ENCODE results near the gene PDE10A. TPM values are rescaled to one million over a fixed set of nuclear protein-coding genes. Genes with fewer than 3 reads are reported as not detected.
A peak's percentile ranks its signal among the peaks of the same experiment; 100 is the strongest.
"Not testable (repeated sequence)": the region's sequence is repeated elsewhere in the genome, so short reads cannot be mapped to it uniquely, and the experiment has no call there.

PDE10A gene
- total RNA-seq, 2 experiments from 2014 or later: not detected

- peaks cover 2% of the 10 kb centered on the region for H3K9me3 Mint-ChIP-seq
- ATAC-seq (no peak), DNase-seq (no peak)
- intact Hi-C loops (cut with micrococcal nuclease): no loop called here
- no peak overlapping the region for H3K4me3 Mint-ChIP-seq
- no peak for TF ChIP-seq CTCF (IDR thresholded peaks at IDR 0.05)
- H3K36me3 Mint-ChIP-seq (ENCODE audit: low read depth): no peaks in the 10 kb centered on the region
- peaks cover 3% of the 10 kb centered on the region for H3K4me1 Mint-ChIP-seq (ENCODE audit: low read depth)
- CTCF ChIA-PET: no interaction called here
- no peak overlapping the region for H3K27ac Mint-ChIP-seq
- POLR2A ChIA-PET: no interaction called here
- peaks cover 2% of the 10 kb centered on the region for H3K27me3 Mint-ChIP-seq
Measured at GRCh38 chr6:165515963-165516624, 146.9 kb downstream of the PDE10A start.

GRCh38 chr6:165514621-165515020 is 148.4 kb downstream of the PDE10A start:
- intact Hi-C loops (cut with micrococcal nuclease): no loop called here
- Mint-ChIP-seq H3K27me3 (peaks cover 2% of the 10 kb centered on the region), H3K27ac (no peak overlapping the region), H3K9me3 (peaks cover 2% of the 10 kb centered on the region), H3K4me1 (ENCODE audit: low read depth) (peaks cover 3% of the 10 kb centered on the region), H3K36me3 (ENCODE audit: low read depth) (no peaks in the 10 kb centered on the region), H3K4me3 (no peak overlapping the region)
- ChIA-PET POLR2A (no interaction called here), CTCF (no interaction called here)
- ATAC-seq (no peak), DNase-seq (no peak)
- TF ChIP-seq CTCF (IDR thresholded peaks at IDR 0.05): no peak

- intact Hi-C loops (cut with micrococcal nuclease): no loop called here
- no peak overlapping the region for H3K27ac Mint-ChIP-seq
- POLR2A ChIA-PET: no interaction called here
Measured at GRCh38 chr6:165511807-165512206, 151.2 kb downstream of the PDE10A start.

GRCh38 chr6:165508321-165508869 is 154.6 kb downstream of the PDE10A start:
- DNase-seq (no peak), ATAC-seq (no peak)
- no peaks in the 10 kb centered on the region for H3K9me3 Mint-ChIP-seq
- H3K4me3 Mint-ChIP-seq: no peak overlapping the region
- peaks cover 3% of the 10 kb centered on the region for H3K4me1 Mint-ChIP-seq (ENCODE audit: low read depth)
- intact Hi-C loops (cut with micrococcal nuclease): no loop called here
- ChIA-PET POLR2A (no interaction called here), CTCF (no interaction called here)
- H3K27ac Mint-ChIP-seq: no peak overlapping the region
- no peaks in the 10 kb centered on the region for H3K36me3 Mint-ChIP-seq (ENCODE audit: low read depth)
- no peaks in the 10 kb centered on the region for H3K27me3 Mint-ChIP-seq
- TF ChIP-seq CTCF (IDR thresholded peaks at IDR 0.05): no peak

More at GRCh38 chr6:165511807-165512206, 151.2 kb downstream of the PDE10A start:
- DNase-seq: no peak
- ATAC-seq: peak; percentile 27
- TF ChIP-seq CTCF (IDR thresholded peaks at IDR 0.05): no peak
- Mint-ChIP-seq H3K27me3 (peaks cover 2% of the 10 kb centered on the region), H3K9me3 (peaks cover 2% of the 10 kb centered on the region), H3K36me3 (ENCODE audit: low read depth) (no peaks in the 10 kb centered on the region), H3K4me3 (no peak overlapping the region), H3K4me1 (ENCODE audit: low read depth) (peaks cover 3% of the 10 kb centered on the region)
- CTCF ChIA-PET: no interaction called here

- no peak overlapping the region for H3K4me3 Mint-ChIP-seq
- no peaks in the 10 kb centered on the region for H3K36me3 Mint-ChIP-seq (ENCODE audit: low read depth)
- H3K4me1 Mint-ChIP-seq (ENCODE audit: low read depth): no peaks in the 10 kb centered on the region
- TF ChIP-seq CTCF (IDR thresholded peaks at IDR 0.05): no peak
- DNase-seq (no peak), ATAC-seq (no peak)
- H3K9me3 Mint-ChIP-seq: no peaks in the 10 kb centered on the region
- ChIA-PET POLR2A (no interaction called here), CTCF (no interaction called here)
- intact Hi-C loops (cut with micrococcal nuclease): no loop called here
- no peak overlapping the region for H3K27ac Mint-ChIP-seq
- no peaks in the 10 kb centered on the region for H3K27me3 Mint-ChIP-seq
Measured at GRCh38 chr6:165506657-165507056, 156.4 kb downstream of the PDE10A start.

- H3K36me3 Mint-ChIP-seq (ENCODE audit: low read depth); CTCF ChIA-PET; intact Hi-C loops (cut with micrococcal nuclease); POLR2A ChIA-PET; ATAC-seq; H3K9me3 Mint-ChIP-seq; H3K27ac Mint-ChIP-seq; DNase-seq; H3K27me3 Mint-ChIP-seq; H3K4me3 Mint-ChIP-seq; H3K4me1 Mint-ChIP-seq (ENCODE audit: low read depth): not testable (repeated sequence)
Measured at GRCh38 chr6:165500214-165500907, 162.7 kb downstream of the PDE10A start.

All from activated CD8-positive, alpha-beta T cell treated with anti-CD3 and anti-CD28 coated beads for 36 hours (primary cell).